Measurements from ENCODE around the gene BASP1.
"Not testable (repeated sequence)": the region's sequence is repeated elsewhere in the genome, so short reads cannot be mapped to it uniquely, and the experiment has no call there.

BASP1 gene

GRCh38 chr5:17256839-17257238, 39.4 kb downstream of the BASP1 start:
- H3K4me1 ChIP-seq: peaks cover 14% of the 10 kb centered on the region

DNA sequence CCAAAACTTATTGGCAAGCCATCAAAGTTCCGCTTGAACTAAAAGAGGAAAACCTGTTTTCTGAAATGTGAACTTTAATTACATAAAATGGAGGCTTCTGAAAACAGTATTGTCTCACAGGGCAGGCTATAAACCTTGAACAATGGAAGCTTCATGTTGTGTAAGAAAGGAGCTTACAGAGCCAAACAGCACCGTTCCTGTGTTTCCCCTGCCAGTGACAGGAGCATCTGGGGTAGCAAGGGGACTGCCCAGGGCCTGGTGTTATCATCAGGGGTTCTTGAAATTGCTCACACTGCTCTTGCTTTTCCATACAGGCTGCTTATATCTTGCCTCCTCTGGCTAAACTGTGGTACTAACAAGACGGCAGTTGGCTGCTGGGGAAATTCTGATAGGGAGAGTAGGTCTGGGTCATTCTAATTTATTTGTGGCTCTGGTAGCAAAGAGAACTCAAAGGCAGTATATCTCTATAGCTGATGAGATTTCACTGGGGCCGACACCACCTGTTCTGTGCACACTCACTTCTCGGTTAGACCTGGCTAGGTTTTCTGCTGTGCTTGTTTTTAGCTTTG, 40.4 kb downstream of the BASP1 start:
- DNase-seq: peak; percentile 17
- Histone ChIP-seq H3K27me3 (no peaks in the 10 kb centered on the region), H3K36me3 (peaks cover 35% of the 10 kb centered on the region), H3K4me3 (ENCODE audit: low read depth, low read length) (no peak overlapping the region), H3K9me3 (no peaks in the 10 kb centered on the region), H3K4me1 (peaks cover 14% of the 10 kb centered on the region)
- TF ChIP-seq, protein P1, sequence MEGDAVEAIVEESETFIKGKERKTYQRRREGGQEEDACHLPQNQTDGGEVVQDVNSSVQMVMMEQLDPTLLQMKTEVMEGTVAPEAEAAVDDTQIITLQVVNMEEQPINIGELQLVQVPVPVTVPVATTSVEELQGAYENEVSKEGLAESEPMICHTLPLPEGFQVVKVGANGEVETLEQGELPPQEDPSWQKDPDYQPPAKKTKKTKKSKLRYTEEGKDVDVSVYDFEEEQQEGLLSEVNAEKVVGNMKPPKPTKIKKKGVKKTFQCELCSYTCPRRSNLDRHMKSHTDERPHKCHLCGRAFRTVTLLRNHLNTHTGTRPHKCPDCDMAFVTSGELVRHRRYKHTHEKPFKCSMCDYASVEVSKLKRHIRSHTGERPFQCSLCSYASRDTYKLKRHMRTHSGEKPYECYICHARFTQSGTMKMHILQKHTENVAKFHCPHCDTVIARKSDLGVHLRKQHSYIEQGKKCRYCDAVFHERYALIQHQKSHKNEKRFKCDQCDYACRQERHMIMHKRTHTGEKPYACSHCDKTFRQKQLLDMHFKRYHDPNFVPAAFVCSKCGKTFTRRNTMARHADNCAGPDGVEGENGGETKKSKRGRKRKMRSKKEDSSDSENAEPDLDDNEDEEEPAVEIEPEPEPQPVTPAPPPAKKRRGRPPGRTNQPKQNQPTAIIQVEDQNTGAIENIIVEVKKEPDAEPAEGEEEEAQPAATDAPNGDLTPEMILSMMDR (IDR thresholded peaks at IDR 0.05; ENCODE audit: low read depth, low read length): no peak

More at GRCh38 chr5:17256839-17257238, 39.4 kb downstream of the BASP1 start:
- Histone ChIP-seq H3K36me3 (peaks cover 35% of the 10 kb centered on the region), H3K27me3 (no peaks in the 10 kb centered on the region), H3K9me3 (no peaks in the 10 kb centered on the region), H3K4me3 (ENCODE audit: low read depth, low read length) (no peak overlapping the region)
- DNase-seq: no peak
- TF ChIP-seq, protein P1 (IDR thresholded peaks at IDR 0.05; ENCODE audit: low read depth, low read length): no peak

- H3K4me3 ChIP-seq (ENCODE audit: low read depth, low read length): no peak overlapping the region
- no peaks in the 10 kb centered on the region for H3K9me3 ChIP-seq
- TF ChIP-seq, protein P1 (IDR thresholded peaks at IDR 0.05; ENCODE audit: low read depth, low read length): no peak
- H3K4me1 ChIP-seq: peaks cover 14% of the 10 kb centered on the region
- no peak for DNase-seq
- peaks cover 37% of the 10 kb centered on the region for H3K36me3 ChIP-seq
- H3K27me3 ChIP-seq: no peaks in the 10 kb centered on the region
Observed at GRCh38 chr5:17258431-17258830, 41.0 kb downstream of the BASP1 start.

DNA sequence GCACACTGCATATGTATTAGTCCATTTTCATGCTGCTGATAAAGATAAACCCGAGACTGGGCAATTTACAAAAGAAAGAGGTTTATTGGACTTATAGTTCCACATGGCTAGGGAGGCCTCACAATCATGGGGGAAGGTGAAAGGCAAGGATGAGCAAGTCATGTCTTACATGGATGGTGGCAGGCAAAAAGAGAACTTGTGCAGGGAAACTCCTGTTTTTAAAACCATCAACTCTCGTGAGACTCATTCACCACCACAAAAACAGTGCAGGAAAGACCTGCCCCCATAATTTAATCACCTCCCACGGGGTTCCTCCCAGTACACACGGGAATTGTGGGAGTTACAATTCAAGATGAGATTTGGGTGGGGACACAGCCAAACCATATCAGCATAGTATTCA, 41.6 kb downstream of the BASP1 start:
- not testable (repeated sequence) for DNase-seq; H3K4me3 ChIP-seq (ENCODE audit: low read depth, low read length); H3K9me3 ChIP-seq; H3K27me3 ChIP-seq
- Histone ChIP-seq H3K36me3 (peaks cover 42% of the 10 kb centered on the region), H3K4me1 (peaks cover 14% of the 10 kb centered on the region)

- peak; percentile 62 for DNase-seq
- Histone ChIP-seq H3K4me1 (peaks cover 11% of the 10 kb centered on the region), H3K4me3 (ENCODE audit: low read depth, low read length) (no peak overlapping the region), H3K9me3 (no peaks in the 10 kb centered on the region), H3K27me3 (no peaks in the 10 kb centered on the region), H3K36me3 (peaks cover 34% of the 10 kb centered on the region)
- TF ChIP-seq, protein P1 (IDR thresholded peaks at IDR 0.05; ENCODE audit: low read depth, low read length): no peak
Observed at GRCh38 chr5:17259630-17260257, 42.3 kb downstream of the BASP1 start.

- no peak for DNase-seq
- TF ChIP-seq, protein P1 (IDR thresholded peaks at IDR 0.05; ENCODE audit: low read depth, low read length): no peak
Observed at GRCh38 chr5:17260549-17260948, 43.1 kb downstream of the BASP1 start.

More at GRCh38 chr5:17260549-17260948, 43.1 kb downstream of the BASP1 start:
- Histone ChIP-seq H3K36me3 (peaks cover 27% of the 10 kb centered on the region), H3K4me3 (ENCODE audit: low read depth, low read length) (no peak overlapping the region), H3K4me1 (peaks cover 11% of the 10 kb centered on the region), H3K9me3 (no peaks in the 10 kb centered on the region), H3K27me3 (no peaks in the 10 kb centered on the region)
